ENCODE data around the gene SLC6A2.

SLC6A2 gene

DNA sequence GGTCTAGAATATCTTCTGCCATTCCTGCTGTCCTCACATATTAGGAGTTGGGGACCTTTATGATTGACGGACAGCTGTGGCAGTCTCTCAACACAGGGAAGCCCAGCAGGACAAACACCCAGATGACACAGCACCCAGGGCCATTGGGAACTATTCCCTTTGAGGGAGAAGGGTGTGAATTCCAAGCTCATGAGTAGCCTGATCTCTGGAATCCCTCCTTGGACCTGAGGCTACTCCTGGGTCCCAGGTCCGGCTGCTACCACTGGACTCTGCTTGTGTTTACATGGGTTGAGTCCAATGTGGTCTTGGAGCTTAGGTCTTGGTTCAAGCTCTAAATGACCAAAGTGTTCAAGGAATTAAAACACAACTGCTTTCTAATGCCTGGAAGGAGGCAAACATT, 78.9 kb downstream of the SLC6A2 start:
- no peak for ATAC-seq
- no peak for TF ChIP-seq ZNF8 (CRISPR knock-in tag; IDR thresholded peaks at IDR 0.05)
- TF ChIP-seq ZFP3 (CRISPR knock-in tag; IDR thresholded peaks at IDR 0.05): no peak
- TF ChIP-seq CSDC2 (CRISPR knock-in tag; IDR thresholded peaks at IDR 0.05): no peak
- no peak for TF ChIP-seq TCF4 (CRISPR knock-in tag; IDR thresholded peaks at IDR 0.05; ENCODE audit: borderline replicate concordance)
- TF ChIP-seq, protein P1, sequence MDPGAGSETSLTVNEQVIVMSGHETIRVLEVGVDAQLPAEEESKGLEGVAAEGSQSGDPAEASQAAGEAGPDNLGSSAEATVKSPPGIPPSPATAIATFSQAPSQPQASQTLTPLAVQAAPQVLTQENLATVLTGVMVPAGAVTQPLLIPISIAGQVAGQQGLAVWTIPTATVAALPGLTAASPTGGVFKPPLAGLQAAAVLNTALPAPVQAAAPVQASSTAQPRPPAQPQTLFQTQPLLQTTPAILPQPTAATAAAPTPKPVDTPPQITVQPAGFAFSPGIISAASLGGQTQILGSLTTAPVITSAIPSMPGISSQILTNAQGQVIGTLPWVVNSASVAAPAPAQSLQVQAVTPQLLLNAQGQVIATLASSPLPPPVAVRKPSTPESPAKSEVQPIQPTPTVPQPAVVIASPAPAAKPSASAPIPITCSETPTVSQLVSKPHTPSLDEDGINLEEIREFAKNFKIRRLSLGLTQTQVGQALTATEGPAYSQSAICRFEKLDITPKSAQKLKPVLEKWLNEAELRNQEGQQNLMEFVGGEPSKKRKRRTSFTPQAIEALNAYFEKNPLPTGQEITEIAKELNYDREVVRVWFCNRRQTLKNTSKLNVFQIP (CRISPR knock-in tag; IDR thresholded peaks at IDR 0.05; ENCODE audit: borderline replicate concordance, low read depth): no peak
- TF ChIP-seq ZNF565 (CRISPR knock-in tag; conservative IDR thresholded peaks at IDR 0.05; ENCODE audit: low read depth): no peak
- no peak for TF ChIP-seq ESRRG (CRISPR knock-in tag; IDR thresholded peaks at IDR 0.05)
- TF ChIP-seq, protein P2, sequence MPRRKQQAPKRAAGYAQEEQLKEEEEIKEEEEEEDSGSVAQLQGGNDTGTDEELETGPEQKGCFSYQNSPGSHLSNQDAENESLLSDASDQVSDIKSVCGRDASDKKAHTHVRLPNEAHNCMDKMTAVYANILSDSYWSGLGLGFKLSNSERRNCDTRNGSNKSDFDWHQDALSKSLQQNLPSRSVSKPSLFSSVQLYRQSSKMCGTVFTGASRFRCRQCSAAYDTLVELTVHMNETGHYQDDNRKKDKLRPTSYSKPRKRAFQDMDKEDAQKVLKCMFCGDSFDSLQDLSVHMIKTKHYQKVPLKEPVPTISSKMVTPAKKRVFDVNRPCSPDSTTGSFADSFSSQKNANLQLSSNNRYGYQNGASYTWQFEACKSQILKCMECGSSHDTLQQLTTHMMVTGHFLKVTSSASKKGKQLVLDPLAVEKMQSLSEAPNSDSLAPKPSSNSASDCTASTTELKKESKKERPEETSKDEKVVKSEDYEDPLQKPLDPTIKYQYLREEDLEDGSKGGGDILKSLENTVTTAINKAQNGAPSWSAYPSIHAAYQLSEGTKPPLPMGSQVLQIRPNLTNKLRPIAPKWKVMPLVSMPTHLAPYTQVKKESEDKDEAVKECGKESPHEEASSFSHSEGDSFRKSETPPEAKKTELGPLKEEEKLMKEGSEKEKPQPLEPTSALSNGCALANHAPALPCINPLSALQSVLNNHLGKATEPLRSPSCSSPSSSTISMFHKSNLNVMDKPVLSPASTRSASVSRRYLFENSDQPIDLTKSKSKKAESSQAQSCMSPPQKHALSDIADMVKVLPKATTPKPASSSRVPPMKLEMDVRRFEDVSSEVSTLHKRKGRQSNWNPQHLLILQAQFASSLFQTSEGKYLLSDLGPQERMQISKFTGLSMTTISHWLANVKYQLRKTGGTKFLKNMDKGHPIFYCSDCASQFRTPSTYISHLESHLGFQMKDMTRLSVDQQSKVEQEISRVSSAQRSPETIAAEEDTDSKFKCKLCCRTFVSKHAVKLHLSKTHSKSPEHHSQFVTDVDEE (CRISPR knock-in tag; IDR thresholded peaks at IDR 0.05): no peak
- no peak for TF ChIP-seq SNAI2 (CRISPR knock-in tag; IDR thresholded peaks at IDR 0.05)
- TF ChIP-seq PPARA (CRISPR knock-in tag; IDR thresholded peaks at IDR 0.05; ENCODE audit: borderline replicate concordance): no peak

DNA sequence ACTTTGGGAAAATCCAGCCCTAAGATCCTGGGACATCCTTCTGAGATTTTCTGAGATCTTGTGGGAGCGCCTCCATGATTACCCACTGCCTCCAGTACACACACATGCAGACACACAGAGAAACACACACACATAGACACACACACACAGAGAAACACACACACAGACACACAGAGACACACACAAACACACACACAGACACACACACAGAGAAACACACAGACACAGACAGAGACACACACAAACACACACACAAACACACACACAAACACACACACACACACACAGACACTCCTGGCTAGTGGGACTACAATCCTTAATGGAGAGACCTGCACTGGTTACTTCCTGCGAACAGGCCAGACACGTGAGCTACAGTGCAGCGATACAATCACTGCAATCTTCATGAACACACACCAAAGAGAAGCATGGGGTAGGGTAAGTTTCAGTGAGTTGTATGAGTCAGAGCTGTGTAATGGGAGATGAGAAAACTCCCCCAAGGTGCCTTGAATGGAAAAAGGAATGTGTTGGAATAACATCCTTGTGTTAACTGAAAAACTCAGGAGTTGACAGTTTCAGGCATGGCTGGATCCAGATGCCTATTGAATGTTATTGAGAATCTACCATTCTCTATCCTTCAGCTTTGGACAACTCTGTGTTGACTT, 79.5 kb downstream of the SLC6A2 start:
- ATAC-seq: no peak

More for the DNA sequence above, 79.5 kb downstream of the SLC6A2 start:
- TF ChIP-seq, protein P3, sequence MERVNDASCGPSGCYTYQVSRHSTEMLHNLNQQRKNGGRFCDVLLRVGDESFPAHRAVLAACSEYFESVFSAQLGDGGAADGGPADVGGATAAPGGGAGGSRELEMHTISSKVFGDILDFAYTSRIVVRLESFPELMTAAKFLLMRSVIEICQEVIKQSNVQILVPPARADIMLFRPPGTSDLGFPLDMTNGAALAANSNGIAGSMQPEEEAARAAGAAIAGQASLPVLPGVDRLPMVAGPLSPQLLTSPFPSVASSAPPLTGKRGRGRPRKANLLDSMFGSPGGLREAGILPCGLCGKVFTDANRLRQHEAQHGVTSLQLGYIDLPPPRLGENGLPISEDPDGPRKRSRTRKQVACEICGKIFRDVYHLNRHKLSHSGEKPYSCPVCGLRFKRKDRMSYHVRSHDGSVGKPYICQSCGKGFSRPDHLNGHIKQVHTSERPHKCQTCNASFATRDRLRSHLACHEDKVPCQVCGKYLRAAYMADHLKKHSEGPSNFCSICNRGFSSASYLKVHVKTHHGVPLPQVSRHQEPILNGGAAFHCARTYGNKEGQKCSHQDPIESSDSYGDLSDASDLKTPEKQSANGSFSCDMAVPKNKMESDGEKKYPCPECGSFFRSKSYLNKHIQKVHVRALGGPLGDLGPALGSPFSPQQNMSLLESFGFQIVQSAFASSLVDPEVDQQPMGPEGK (CRISPR knock-in tag; IDR thresholded peaks at IDR 0.05; ENCODE audit: borderline replicate concordance): no peak
- TF ChIP-seq ZFP3 (CRISPR knock-in tag; IDR thresholded peaks at IDR 0.05): no peak
- TF ChIP-seq CSDC2 (CRISPR knock-in tag; IDR thresholded peaks at IDR 0.05): no peak
- no peak for TF ChIP-seq ZNF70 (CRISPR knock-in tag; IDR thresholded peaks at IDR 0.05)
- TF ChIP-seq, protein P2 (CRISPR knock-in tag; IDR thresholded peaks at IDR 0.05): no peak
- no peak for TF ChIP-seq ARNTL (CRISPR knock-in tag; IDR thresholded peaks at IDR 0.05; ENCODE audit: borderline replicate concordance, low read depth)
- TF ChIP-seq, protein P4, sequence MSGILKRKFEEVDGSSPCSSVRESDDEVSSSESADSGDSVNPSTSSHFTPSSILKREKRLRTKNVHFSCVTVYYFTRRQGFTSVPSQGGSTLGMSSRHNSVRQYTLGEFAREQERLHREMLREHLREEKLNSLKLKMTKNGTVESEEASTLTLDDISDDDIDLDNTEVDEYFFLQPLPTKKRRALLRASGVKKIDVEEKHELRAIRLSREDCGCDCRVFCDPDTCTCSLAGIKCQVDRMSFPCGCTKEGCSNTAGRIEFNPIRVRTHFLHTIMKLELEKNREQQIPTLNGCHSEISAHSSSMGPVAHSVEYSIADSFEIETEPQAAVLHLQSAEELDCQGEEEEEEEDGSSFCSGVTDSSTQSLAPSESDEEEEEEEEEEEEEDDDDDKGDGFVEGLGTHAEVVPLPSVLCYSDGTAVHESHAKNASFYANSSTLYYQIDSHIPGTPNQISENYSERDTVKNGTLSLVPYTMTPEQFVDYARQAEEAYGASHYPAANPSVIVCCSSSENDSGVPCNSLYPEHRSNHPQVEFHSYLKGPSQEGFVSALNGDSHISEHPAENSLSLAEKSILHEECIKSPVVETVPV (CRISPR knock-in tag; IDR thresholded peaks at IDR 0.05): no peak
- TF ChIP-seq, protein P5, sequence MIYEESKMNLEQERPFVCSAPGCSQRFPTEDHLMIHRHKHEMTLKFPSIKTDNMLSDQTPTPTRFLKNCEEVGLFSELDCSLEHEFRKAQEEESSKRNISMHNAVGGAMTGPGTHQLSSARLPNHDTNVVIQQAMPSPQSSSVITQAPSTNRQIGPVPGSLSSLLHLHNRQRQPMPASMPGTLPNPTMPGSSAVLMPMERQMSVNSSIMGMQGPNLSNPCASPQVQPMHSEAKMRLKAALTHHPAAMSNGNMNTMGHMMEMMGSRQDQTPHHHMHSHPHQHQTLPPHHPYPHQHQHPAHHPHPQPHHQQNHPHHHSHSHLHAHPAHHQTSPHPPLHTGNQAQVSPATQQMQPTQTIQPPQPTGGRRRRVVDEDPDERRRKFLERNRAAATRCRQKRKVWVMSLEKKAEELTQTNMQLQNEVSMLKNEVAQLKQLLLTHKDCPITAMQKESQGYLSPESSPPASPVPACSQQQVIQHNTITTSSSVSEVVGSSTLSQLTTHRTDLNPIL (CRISPR knock-in tag; IDR thresholded peaks at IDR 0.05; ENCODE audit: low read depth): no peak
- no peak for TF ChIP-seq ZNF8 (CRISPR knock-in tag; IDR thresholded peaks at IDR 0.05)
- TF ChIP-seq BACH2 (CRISPR knock-in tag; IDR thresholded peaks at IDR 0.05; ENCODE audit: borderline replicate concordance): no peak
- no peak for TF ChIP-seq ZFP30 (CRISPR knock-in tag; IDR thresholded peaks at IDR 0.05)
- no peak for TF ChIP-seq PPARA (CRISPR knock-in tag; IDR thresholded peaks at IDR 0.05; ENCODE audit: borderline replicate concordance)
- no peak for TF ChIP-seq SNAI2 (CRISPR knock-in tag; IDR thresholded peaks at IDR 0.05)
- TF ChIP-seq ESRRG (CRISPR knock-in tag; IDR thresholded peaks at IDR 0.05): no peak
- no peak for TF ChIP-seq ZNF565 (CRISPR knock-in tag; conservative IDR thresholded peaks at IDR 0.05; ENCODE audit: low read depth)
- no peak for TF ChIP-seq ZC3H10 (CRISPR knock-in tag; IDR thresholded peaks at IDR 0.05)

Data from SK-N-SH treated with all-trans-retinoic acid at 6 μM for 48 hours (cell line).